ENCODE measurements around the gene GPRIN3.

- TF ChIP-seq CTCF (IDR thresholded peaks at IDR 0.05) (no peak), EZH2 (IDR thresholded peaks at IDR 0.05; ENCODE audit: borderline replicate concordance, insufficient read depth, low read depth, low read length, poor library complexity, severe bottlenecking) (no peak)
Measured at GRCh38 chr4:89288430-89288829, 19.2 kb downstream of the GPRIN3 start.
